HG03378 (cell line): ENCODE results near the gene LRRC19.
A peak's percentile ranks its signal among the peaks of the same experiment; 100 is the strongest.

Experiments used
- ATAC-seq: cut with Tn5 transposase; IDR thresholded peaks from one replicate; pipeline ENCODE4 v1.9.1; 2021; ENCODE audit warnings: mild to moderate bottlenecking, moderate library complexity; ENCODE audit not compliant: unreplicated experiment

LRRC19 gene

DNA sequence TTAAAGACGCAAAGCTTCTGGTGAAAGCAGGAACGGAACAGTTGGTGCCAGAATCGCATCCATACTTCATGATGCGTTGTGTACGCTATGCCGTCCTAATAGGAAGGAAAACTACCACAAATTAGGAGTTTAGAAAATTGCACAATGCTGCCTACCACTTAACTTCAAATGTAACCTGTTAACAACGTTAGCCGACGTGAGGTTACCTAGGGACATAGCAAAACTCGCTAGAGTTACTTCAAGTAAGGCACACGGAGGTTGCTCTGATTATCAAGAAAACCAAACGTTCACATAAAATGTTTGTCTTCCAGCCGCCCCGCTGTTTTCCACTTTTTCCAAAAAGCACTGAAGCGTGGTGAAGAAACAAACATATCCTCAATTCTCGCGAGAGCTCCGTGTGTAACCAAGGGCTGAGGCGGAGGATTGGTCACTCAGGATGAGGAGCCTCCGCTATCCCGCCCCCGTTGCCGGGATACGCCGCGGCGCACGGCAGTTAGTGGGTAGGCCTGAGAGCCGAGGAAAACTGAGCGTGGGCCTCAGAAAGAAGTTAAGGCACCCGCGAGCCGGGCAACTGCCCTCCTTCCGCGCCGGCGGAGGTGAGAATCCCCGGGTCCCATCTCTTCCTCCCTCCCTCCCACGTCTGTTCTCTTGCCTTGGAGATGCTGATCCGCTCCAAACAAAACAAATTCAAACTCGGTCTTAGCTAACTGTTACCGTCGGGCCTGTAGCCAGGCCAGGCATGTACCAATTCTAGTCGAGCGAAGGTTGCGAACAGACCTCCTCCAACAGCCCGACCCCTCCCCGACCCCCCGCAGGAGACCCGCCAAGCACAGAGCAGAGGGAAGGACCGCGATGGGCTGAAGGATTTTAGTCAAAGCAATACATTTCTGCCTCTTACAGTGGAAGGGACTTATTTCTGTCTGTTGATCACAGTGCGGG lies 49.3 kb downstream of the LRRC19 start, which contains the start of gene IFT74:
TSS of gene IFT74 (plus strand) at position 492 of the 939 bp plus-strand sequence. CDS start 5,556 bp downstream, outside the sequence.
- ATAC-seq = peak; percentile 95

DNA sequence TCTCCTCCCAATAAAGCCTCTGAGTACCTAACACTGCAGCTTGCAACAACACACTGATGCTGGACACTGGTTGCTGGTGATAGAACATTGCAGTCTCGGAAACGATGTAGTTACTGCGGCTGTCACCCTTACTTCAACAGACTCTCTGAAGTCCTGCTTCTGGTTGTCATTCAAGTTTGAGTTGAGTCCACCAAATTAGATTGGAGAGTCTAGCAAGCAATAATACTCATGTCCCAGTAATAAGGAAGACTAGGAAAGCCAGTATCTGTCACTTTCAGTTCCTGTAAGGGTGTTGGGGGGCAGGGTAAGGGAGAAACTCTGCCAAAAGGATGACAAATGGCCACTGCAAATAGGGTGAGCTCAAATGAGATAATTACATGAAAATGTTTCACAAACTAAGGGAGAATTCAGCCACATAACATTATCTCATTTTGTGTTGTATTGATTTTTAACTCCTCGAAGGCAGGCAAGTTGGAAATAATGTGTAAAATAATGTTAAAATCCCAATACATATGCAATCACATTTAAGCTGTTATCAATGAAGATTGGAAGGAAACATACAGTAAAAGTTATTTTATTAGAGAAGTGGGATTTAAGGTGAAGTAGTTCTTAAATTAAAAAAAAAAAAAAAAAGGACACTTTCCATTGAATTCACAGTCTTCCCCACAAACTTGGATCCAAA lies 50.1 kb downstream of the LRRC19 start:
- peak; percentile 36 for ATAC-seq

DNA sequence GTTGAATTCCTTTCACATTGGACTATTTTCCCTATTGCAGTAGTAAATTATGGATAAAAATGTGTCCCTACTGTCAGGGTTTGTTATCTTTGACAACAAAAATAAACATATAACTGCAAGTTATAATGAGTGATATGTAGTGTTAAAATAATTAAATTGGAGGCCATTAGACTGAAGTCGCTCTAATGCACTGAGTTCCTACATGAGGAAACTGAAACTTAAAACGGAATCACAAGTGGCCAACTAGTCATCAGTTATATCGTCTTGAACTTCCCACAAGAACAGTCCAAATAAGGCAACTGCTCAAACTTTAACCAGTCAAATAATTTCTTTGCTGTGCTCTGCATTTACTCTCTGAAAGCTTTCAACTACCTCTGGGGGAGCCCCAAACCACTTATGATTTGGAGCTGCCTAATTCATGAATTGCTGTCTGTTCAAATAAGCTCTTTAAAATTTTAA lies 51.4 kb downstream of the LRRC19 start:
- no peak for ATAC-seq

DNA sequence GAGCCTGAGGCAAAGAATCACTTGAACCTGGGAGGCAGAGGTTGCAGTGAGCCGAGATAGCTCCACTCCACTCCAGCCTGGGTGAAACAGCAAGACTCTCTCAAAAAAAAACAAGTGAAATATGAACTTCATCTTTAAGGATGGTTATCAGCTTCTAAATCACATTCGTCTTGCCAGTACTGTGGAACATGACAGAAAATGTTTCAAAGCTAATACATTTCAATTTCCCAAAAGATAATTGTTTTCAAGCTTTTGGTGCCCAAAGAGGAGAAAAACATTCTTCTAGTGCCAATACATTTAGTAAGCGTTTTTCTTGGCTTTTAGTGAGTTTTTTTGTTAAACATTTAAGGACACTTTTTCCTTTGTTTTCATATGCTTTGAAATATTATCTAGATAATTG lies 53.7 kb downstream of the LRRC19 start:
- ATAC-seq = no peak

DNA sequence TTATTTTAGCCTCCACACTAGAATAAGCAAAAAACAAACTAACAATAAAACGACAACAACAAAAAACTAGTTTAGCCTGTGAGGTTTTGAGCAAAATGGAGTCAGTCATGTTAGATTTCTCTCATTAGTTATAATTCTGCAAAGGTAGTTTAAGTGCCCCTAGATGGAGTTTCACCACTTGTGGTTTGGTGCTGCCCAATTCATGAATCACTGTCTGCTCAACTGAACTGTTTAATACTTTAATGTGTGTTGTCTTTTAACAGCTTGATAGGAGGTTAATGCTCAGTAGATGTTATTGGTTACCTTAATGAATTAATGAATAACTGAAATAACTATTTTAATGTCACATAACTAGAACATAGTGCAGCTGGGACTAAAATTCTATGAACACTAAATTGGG lies 55.0 kb downstream of the LRRC19 start:
- no peak for ATAC-seq

DNA sequence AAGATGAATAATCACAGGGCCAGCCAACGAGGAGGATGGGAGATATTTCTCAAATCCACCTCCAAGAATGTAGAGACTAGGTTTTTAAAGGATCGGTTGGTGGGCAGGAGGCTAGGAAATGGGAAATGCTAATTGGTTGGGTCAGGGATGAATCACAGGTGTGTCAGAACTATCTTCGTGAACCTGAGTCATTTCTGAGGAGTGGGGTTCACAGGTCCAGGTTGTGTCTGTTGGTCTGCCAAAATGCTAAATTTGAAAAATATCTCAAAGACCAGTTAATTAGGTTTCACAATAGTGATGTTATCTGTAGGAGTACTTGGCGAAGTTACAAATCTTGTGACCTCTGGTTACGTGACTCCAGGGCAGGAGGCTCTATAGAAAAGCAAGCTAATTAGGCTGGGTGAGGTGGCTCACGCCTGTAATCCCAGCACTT lies 55.8 kb downstream of the LRRC19 start:
- ATAC-seq = no peak

DNA sequence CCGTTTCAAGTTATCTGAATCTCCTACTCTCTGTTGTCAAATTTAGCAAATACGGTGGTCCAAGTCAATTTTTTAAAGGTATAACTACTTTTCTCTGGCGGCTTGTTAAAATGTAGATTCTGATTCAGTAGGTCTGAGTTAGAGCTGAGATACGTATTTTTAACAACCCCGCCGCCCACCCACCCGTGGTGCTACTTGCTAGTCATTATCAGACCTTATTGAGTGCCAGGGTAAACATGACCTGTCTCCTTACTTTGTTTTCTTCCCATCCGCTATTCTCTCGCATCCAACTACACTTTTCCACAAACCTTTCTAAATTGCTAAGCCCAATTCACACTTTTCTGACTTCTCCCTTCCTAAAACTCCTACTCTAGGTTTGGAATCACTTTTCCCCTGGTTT lies 57.7 kb downstream of the LRRC19 start:
- ATAC-seq = no peak

DNA sequence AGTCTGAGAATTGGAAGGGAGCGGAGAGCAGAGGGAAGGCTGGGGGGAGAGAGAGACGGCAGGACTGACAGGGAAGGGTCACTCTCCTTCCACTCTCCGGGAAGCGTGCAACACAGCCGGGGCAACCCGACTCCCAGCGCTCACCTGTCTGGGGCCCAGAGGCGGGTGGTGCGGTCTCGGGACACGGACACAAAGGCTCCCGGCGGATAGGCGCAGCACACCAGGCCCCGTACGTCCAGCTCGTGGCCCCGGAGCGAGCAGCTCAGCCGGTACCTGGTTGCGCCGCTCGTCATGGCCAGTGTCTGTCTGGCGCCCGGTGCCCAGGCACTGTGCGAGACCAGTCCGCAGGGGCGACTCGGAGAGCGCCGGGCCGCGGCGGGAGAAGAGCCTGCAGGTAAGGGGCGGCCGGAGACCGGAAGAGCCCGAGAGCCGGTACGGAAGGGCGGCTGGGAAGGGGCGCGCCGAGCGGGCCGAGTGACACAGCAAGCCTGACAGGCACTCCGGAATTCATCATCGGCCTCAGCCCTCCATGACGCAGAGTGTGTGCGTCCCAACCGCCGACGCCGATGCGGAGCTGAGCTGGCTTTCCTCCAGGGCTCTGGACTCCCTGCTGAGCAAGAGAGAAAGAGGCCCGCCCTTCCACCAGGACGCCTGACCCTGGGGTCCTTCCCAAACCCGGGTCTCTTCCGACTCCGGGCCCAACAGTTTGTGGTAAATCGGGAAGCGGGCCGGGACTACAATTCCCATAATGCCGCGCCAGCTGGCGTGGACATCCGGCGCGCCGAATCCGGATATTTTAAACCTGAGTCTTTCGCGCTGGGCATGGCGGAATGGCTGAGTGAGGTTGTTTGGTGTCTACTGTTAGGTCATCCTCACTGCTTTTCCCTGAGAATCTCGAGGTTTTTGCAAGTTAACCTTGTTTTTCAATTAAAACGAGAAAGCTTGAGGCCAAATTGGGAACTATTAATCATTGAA lies 58.4 kb downstream of the LRRC19 start, which contains the start of gene PLAA:
TSS of gene PLAA (minus strand) at position 490 of the 975 bp plus-strand sequence. CDS start at position 293, 197 bp downstream.
- peak; percentile 97 for ATAC-seq

DNA sequence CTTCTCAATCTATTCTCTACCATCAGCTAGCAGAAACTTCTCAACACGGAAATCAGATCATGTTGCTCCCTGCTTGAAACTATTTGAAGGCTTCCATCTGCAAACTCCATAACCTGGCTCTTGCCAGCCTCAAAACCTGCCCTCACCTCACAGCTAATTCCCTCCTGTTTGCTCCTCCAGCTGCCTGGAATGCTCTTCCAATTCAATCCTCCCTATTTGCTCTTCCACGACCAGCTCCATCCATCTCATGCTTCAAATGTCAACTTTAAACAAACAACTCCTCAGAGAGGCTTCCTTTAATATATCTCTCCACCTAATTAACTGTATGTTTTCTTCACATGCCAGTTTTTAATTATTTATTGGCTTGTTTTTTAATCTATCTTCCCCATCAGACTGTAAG lies 59.9 kb downstream of the LRRC19 start:
- no peak for ATAC-seq
